ENCODE data around the gene KRT13.

DNA sequence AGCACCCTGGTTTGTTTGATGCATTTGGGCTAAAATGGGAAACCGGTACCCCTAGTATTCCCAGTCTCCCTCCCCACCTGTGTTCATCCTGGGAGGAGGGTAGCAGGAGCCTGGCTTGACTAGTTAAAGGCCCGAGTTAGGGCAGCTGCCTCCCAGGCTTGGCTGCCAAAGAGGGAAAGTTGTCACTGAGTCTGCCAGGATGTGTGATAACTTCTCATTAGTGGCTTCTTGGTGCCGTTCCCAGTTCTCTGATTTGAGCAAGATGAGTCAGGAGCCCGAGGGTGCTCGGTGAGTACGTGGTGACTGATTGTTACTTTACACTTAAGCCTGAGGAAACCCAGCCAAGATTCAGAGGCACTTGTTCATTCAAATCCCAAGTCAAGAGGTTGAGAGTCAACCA lies 40.7 kb downstream of the KRT13 start:
- TF ChIP-seq CTCF (IDR thresholded peaks at IDR 0.05; ENCODE audit: low read depth, low read length, poor library complexity, severe bottlenecking) (no peak), EZH2phosphoT487 (IDR thresholded peaks at IDR 0.05; ENCODE audit: borderline replicate concordance, low read length) (no peak)

Data from DOHH2 (cell line).